ENCODE results near the gene TTC21B.

TTC21B gene

DNA sequence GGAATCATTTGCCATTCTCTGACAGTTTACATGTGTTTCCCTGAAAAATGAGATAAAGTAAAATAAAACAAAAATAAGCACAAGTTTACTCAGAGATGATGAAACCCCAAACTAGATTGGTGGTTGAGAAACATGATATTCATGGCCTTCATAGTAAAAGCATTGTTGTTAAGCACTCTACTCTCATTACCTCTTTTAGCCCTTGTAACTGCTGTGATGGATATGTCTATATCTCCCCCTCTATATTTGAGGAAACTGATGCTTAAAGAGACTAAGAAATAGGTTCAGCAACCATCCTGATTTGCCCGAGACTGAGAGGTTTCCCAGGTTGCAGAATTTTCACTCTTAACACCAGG lies 125.7 kb downstream of the TTC21B start:
- DNase-seq = no peak

DNA sequence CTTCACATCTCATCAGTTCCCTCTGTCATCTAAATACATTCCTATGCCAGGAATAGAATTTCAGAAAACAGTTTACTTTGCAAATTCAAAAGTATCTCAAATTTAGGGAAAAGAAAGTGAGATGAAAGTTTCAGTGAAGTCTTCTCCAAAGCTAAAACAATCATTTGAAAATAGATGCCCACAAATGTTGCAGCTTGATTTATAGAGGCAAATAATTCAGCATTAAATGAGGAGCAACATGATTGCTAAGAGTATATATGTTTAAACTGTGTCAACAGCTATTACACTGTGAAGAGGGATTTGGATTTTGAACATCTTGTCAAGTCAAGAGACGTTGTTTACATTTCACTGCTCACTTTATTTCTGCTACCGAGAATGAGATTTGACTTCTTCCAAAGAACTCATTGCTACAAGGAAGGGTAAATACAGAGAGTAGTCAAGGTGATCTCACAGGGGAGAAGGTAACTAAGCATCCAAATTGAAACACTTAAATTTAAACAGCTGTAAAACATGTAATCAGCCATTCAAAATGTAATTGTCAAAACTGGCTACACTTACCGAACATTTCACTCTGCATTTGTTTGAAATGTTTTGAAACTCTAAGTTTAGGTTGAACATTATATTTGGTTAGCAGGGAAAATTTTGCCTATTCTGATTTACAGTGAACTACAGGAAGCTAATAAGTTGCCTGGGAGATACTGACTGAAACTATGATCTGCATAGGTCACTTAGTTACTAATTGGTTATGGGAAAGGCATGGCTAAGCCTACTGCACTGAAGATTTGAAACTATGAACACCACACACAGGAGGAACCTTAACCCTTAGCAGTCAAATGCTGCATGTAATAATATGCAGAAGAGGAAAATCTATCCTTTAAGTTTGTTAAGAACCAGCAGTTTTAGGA lies 126.3 kb downstream of the TTC21B start:
- DNase-seq = no peak

DNA sequence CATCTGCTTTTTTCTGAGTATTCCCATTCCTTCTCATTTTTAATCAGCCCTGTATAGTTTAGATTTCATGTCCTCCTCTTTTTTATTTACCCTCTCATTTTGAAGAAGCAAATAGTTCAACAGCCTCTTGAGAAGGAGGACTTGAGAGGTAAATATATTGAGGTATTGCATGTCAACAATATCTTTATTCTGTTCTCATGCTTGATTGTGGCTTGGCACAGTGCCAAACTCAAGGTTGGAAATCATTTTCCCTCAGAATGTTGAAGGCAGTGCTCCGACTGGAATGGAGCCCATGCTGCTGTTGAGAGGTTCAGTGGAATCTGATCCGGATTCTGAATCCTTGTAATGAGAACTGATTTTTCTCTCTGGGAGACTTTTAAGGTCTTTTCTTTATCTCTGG lies 128.5 kb downstream of the TTC21B start:
- peak; percentile 95 for DNase-seq

Measured in NCI-H2029 treated with DMSO at 0.1 percent for 48 hours (cell line).